HAP-1 (cell line): Measurements from ENCODE around the gene ZNF462.

Experiments
- DNase-seq, 2 experiments: peaks; one replicate each; pipeline ENCODE4 v3.0.0-alpha.2; 2016 to 2020; ENCODE audit warnings: low spot score in 2 of 2
- H3K27me3 ChIP-seq: fragments of 250-450 bp; sonication (Bioruptor Pico); 2 replicates; pipeline ENCODE4 v1.5.1; 2020; ENCODE audit warnings: low read depth, mild to moderate bottlenecking, moderate library complexity
- H3K36me3 ChIP-seq: fragments of 250-450 bp; sonication (Bioruptor Pico); replicated peaks from 2 replicates; pipeline ENCODE4 v1.5.1; 2020; ENCODE audit warnings: mild to moderate bottlenecking
- H3K4me1 ChIP-seq: fragments of 250-450 bp; sonication (Bioruptor Pico); 2 replicates; pipeline ENCODE4 v1.5.1; 2020; ENCODE audit warnings: mild to moderate bottlenecking
- H3K4me3 ChIP-seq: fragments of 250-450 bp; sonication (Bioruptor Pico); 2 replicates; pipeline ENCODE4 v1.5.1; 2020; ENCODE audit warnings: mild to moderate bottlenecking, moderate library complexity
- H3K9me3 ChIP-seq: fragments of 250-450 bp; sonication (Bioruptor Pico); 2 replicates; pipeline ENCODE4 v1.5.1; 2020; ENCODE audit warnings: mild to moderate bottlenecking, moderate library complexity
- in situ Hi-C: fragments of 300-500 bp; cut with MboI; formaldehyde crosslinking; loops from 3 replicates; pipeline ENCODE4 v1.14.3; 2020; ENCODE audit warnings: low sequenced_read_pairs, inconsistent platforms, mixed read lengths

Gene ZNF462

DNA sequence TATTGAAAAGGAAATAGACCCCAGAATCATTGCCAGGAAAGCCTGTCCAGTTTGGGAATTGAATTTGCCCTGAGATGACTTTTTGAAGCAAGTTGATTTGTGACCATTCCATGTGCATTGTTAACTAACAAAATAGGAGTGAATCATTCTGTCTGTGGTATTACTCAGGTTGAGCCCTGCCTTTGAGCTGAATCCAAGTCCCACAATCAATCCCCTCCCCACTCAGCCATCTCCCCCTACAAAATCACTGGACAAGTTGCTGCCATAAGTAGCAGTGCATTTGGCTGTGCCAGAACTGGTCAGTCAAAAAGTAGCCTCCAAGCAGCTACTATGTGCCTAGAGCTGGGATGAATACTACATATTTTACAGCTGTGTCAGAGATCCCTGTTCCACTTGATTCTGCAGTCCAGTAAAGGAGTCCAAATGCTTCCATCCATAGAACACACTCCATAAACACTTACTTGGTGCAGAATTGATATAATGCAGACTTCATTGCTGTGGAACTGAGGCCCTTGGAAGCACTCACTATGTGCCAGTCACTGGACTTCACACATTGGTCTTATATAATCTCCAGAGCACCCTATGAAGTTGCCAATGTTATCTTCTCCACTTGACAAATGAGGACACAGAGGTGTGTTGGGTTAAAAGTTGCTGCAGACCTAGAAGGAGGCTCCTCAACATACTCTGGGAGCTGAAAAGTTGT lies 96.1 kb downstream of the ZNF462 start:
- Histone ChIP-seq H3K4me3 (no peak overlapping the region), H3K36me3 (peaks cover 15% of the 10 kb centered on the region), H3K4me1 (peaks cover 13% of the 10 kb centered on the region), H3K9me3 (no peaks in the 10 kb centered on the region), H3K27me3 (no peaks in the 10 kb centered on the region)
- DNase-seq, result no peak
- in situ Hi-C loops, result no loop called here

DNA sequence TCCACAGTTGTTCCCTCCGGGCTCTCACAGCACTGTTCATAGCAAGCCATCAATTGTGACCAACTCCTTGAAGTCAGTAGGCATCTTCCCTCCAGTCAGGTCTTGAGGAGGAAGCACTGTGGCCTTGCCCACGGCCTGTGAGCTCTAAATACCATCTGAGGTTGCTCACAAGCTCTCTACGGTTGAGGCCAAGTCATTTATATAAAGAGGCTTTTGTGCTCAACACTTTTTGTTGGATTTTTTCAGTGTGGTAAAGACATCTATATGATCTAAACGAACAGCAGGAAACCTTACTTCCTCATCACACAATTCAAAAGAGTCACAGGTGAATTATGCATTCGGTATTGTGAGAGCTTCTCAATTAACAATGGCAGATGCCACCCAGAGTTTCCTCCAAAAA lies 97.3 kb downstream of the ZNF462 start:
- Histone ChIP-seq H3K4me1 (peaks cover 13% of the 10 kb centered on the region), H3K36me3 (peaks cover 12% of the 10 kb centered on the region), H3K4me3 (no peak overlapping the region), H3K9me3 (no peaks in the 10 kb centered on the region), H3K27me3 (no peaks in the 10 kb centered on the region)
- in situ Hi-C loops, result no loop called here
- no peak for DNase-seq

DNA sequence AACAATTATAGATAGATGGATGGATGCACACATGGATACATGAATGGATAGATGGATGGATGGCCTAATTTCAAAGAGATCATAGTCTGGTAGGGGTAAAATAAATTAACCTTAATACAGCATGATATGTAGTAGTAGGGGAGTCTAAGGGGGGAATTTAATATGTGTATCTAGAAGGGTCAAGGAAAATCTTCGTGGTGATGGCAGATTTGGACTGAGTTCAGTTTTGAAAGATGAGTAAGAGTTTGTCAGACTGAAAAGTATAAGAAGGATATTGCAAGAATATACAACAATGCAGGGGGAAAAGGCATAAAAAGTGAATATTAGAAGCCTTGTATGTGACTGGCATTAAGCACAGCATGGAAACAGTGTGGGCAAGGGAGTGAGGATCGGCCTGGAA lies 98.7 kb downstream of the ZNF462 start:
- in situ Hi-C loops, result no loop called here
- H3K36me3 ChIP-seq, result peaks cover 12% of the 10 kb centered on the region
- DNase-seq, result no peak

DNA sequence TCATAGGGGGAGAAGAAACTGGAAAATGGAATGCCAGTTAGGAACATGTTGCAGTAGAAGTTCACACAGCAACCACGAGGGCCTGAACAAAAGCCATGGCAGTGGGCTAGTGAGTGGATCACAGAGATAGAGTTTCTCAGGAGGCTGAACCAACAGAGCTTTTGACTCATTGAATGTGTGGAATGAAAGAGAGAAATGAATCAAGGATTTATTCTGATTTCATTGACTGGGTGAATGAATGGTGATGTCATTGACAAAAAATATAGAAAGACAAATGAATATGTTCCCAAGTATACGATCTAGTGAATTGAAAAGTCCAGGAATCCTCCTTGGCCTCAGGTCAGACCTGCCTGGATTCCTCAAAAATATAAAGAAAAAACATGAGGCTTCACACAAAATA lies 99.2 kb downstream of the ZNF462 start:
- in situ Hi-C loops, result no loop called here
- Histone ChIP-seq H3K9me3 (no peaks in the 10 kb centered on the region), H3K36me3 (peaks cover 12% of the 10 kb centered on the region), H3K4me3 (no peak overlapping the region), H3K4me1 (peaks cover 13% of the 10 kb centered on the region), H3K27me3 (no peaks in the 10 kb centered on the region)
- DNase-seq, result no peak

More for the DNA sequence above, 98.7 kb downstream of the ZNF462 start:
- Histone ChIP-seq H3K27me3 (no peaks in the 10 kb centered on the region), H3K4me1 (peaks cover 13% of the 10 kb centered on the region), H3K4me3 (no peak overlapping the region), H3K9me3 (no peaks in the 10 kb centered on the region)

DNA sequence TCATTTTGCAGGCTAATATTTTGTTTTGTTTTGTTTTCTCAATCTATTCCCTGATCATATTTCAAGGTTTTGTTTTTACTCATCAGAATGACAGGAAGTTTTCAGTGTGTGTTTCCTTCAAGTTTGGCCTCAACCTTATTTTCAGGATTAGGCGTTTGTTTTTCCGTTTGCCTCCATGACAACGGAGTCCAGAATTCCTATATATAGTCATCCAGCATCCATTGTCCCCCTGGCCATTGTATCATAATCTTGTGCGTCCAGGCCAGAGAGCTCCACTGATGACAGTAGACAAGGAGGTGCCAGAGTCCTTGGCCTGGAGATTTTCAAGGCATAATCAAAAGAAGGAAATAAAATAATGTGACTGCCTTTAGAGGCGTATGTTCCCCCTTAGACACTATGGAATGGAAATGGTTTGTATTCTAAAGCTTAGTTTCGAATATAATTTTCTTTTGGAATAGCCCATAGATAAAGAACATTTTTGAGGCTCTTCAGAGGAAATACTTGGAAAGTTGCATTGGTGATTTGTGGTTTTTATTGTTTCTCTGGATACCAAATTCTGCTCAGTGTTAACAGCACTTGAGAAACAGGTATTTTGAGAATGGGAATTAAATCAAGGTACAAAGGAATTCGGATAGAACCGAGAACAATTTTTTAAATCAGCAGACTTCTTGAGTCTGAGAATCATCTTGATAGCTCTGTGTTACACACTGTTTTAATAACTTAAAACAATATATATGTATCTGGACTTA lies 99.8 kb downstream of the ZNF462 start:
- no peak overlapping the region for H3K4me3 ChIP-seq
- H3K27me3 ChIP-seq, result no peaks in the 10 kb centered on the region
- in situ Hi-C loops, result no loop called here
- peaks cover 7% of the 10 kb centered on the region for H3K36me3 ChIP-seq
- H3K4me1 ChIP-seq, result peaks cover 13% of the 10 kb centered on the region
- peak; percentile 27 to 61 for DNase-seq
- H3K9me3 ChIP-seq, result no peaks in the 10 kb centered on the region

DNA sequence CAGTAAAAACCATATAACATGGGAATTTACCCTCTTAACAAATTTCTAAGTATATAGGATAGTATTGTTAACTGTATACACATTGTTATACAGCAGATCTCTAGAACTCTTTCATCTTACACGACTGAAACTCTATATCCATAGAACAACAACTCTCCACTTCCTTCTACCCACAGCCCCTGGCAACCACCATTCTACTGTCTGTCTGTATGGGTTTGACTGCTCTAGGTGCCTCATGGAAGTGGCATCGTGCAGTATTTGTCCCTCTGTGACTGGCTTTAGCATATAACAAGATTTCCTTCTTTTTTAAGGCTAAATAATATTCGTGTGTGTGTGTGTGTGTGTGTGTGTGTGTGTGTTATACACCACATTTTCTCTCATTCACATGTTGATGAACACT lies 100.7 kb downstream of the ZNF462 start:
- H3K4me3 ChIP-seq, result no peak overlapping the region
- no peaks in the 10 kb centered on the region for H3K9me3 ChIP-seq
- DNase-seq, result no peak
- in situ Hi-C loops, result no loop called here
- H3K4me1 ChIP-seq, result peaks cover 13% of the 10 kb centered on the region
- no peaks in the 10 kb centered on the region for H3K27me3 ChIP-seq
- H3K36me3 ChIP-seq, result peaks cover 2% of the 10 kb centered on the region

DNA sequence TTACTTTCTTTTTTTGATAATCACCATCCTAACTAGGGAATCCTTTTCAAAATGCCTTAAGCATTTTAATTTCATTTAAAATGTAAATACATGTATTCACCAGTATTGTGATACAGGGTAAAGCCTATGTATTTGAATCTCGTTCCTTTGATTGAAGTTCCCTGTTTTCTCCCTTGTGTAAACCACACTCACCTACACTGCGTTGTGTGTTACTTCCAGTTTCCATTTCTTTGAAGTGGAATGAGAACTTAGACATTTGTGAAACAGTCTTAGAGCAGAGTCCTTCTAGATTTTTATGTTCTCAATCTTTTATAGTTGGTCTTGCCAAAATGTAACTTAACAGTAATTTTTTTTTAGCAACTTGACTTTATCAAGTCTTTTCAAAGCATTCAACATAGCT lies 101.4 kb downstream of the ZNF462 start:
- no peak for DNase-seq
- Histone ChIP-seq H3K4me1 (peaks cover 14% of the 10 kb centered on the region), H3K36me3 (peaks cover 2% of the 10 kb centered on the region), H3K4me3 (no peak overlapping the region), H3K9me3 (no peaks in the 10 kb centered on the region), H3K27me3 (no peaks in the 10 kb centered on the region)
- in situ Hi-C loops, result no loop called here

DNA sequence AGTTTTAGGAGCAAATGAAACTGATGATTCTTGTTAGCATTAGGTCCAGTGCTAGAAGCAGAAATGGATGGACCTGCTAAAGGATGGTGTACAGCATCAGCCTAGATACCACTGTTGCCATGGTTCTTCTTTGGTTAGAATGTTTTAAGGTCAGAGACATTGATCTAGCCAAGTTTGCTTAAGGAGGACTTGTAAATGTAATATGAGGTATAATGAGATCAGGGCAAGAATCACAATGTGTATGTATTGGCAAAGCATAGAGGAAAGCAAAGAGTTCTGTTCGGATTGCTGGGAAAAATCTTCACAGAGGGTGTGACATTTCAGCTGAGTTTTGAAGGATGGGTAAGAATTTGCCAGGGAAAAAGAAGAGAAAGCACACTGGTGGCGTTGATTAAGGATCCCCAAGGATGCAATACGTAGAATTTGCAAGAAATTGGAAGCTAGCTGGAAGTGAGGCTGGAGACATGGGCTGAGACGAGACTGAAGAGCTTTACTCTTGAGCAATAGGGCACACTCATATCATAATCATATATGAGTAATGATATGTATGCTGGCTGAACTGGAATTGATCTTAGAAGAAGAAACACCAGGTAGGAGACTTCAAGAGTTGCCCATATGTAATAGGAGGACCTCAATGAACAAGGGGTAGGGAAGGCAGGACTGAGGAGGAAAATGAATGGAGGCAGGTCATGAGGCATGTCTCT lies 102.0 kb downstream of the ZNF462 start:
- Histone ChIP-seq H3K4me3 (no peak overlapping the region), H3K9me3 (no peaks in the 10 kb centered on the region), H3K4me1 (peaks cover 20% of the 10 kb centered on the region), H3K27me3 (no peaks in the 10 kb centered on the region), H3K36me3 (no peaks in the 10 kb centered on the region; the same call in none of the 2 replicates)
- in situ Hi-C loops, result no loop called here
- DNase-seq, result no peak

DNA sequence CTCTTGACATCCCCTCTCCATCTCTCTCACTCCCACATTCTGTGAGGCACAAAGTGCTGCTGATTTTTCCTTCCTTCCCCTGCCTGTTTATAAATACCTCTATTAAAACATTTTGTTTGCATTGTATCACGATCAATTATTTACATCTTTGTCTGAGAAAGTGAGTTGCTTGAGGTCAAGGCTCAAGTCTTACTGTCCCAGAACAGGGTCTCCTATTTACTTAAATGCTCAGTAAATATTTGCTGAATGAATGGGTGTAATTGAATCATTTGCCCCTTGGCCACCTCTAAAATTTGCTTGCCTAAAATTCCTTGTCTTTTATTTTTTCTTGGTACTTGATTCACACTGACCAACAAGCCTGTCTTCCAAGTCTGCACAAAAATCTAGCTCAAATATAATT lies 103.5 kb downstream of the ZNF462 start:
- no peaks in the 10 kb centered on the region; the same call in 1 of the 2 replicates for H3K36me3 ChIP-seq

DNA sequence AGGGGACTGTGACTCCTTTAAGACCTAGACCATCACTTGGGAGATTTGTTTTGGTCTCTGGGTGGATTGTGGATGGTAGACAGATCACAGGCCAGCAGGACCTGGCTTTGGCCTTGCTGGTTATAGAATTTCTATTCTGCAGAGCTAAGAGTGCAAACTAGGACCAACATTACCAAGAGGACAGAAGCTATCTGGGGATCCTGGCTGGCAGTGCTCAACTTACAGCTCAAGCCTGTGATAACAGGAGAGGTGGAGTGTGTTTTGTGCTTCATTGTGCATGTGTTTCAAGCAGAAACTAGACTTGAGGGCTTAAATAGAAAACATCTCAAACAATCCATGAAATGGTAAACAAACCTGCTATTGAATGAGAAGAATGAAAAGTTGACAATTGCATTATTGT lies 106.7 kb downstream of the ZNF462 start:
- Histone ChIP-seq H3K27me3 (no peaks in the 10 kb centered on the region), H3K4me1 (peaks cover 22% of the 10 kb centered on the region), H3K4me3 (no peak overlapping the region), H3K36me3 (peaks cover 26% of the 10 kb centered on the region), H3K9me3 (no peaks in the 10 kb centered on the region)
- DNase-seq, result peak; percentile 20 to 26
- in situ Hi-C loops, result no loop called here

More for the DNA sequence above, 103.5 kb downstream of the ZNF462 start:
- Histone ChIP-seq H3K4me3 (no peak overlapping the region), H3K4me1 (peaks cover 33% of the 10 kb centered on the region), H3K27me3 (no peaks in the 10 kb centered on the region), H3K9me3 (no peaks in the 10 kb centered on the region)
- no peak for DNase-seq
- in situ Hi-C loops, result no loop called here

DNA sequence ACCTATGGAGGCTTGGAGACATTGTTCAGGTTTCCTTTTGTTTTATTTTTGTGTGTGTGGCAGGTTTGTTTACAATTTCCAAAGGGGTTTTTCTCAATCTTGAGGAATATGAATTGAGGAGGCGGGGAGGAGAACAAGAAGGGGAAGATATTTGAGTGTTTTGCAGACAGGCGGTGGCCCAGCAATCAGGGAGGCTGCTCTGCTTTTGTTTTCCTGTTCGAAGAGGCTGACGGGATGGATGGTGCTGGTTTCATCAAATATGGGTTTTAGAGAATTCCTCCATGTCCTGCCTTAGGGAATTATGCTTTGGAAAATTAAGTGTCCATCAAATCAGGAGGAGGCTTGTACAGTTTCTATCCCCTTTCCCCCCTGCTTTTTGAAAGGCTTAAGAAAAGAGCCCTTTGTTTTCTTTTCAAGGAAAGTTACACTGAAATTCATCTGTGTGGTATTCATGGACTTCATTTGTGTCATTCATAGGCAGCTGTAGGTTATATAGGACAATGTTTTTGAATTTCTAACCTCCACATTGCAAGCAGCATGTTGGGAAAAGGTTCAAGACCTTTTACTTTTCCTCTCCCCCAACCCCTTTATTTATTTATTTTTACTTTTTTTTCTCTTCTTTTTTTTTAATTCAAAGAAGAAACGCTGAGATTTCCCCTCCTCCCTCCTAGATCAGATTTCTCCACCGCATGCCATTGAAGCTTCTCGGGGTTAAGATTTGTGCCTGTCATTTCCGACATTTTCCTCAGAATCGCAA lies 107.4 kb downstream of the ZNF462 start:
- H3K4me1 ChIP-seq, result peaks cover 22% of the 10 kb centered on the region
- peaks cover 32% of the 10 kb centered on the region for H3K36me3 ChIP-seq
- in situ Hi-C loops, result no loop called here
- H3K9me3 ChIP-seq, result no peaks in the 10 kb centered on the region
- H3K27me3 ChIP-seq, result no peaks in the 10 kb centered on the region
- DNase-seq, result peak; percentile 68 to 96
- H3K4me3 ChIP-seq, result peak overlapping the region; percentile 2; the same call in 1 of the 2 replicates

DNA sequence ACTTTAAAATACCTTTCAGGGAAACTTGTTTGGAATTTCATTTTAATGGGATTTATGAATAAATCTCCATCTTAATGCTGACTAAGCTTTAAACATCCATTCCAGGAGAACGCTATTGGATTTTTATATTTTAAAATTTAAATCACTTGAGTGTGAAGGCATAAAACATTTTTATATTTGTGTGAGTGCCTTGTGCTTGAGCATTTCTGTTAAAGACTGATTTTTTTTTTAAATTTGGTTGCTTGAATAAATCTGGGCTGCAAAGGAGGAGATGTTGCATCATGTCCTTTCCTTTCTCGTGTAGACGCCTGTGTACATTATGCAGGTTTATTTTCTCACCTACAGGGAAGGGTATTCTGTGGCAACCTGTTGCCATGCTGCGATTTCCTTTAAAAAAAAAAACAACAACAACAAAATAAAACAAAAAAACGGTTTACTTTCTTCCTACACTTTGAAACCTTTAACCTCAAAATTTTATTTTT lies 108.1 kb downstream of the ZNF462 start:
- Histone ChIP-seq H3K27me3 (no peaks in the 10 kb centered on the region), H3K4me3 (peak overlapping the region; percentile 2; the same call in 1 of the 2 replicates), H3K4me1 (peaks cover 22% of the 10 kb centered on the region), H3K36me3 (peaks cover 38% of the 10 kb centered on the region), H3K9me3 (no peaks in the 10 kb centered on the region)
- in situ Hi-C loops, result no loop called here
- no peak for DNase-seq

DNA sequence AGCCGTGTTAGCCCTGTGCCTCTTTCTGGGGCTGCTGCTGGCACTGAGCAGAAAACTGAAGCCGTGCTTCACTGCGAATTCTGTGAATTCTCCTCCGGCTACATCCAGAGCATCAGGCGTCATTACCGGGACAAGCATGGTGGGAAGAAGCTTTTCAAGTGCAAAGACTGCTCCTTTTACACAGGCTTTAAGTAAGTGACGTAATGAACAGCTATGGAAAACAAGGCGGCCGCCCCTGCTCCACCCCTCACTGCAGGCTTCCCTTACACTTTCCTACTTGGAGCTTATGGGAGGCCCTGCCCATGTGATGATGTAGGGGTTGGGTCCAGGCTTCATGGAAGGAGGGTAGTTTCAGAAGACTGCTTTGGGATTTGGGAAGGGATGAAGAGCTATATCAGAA lies 109.1 kb downstream of the ZNF462 start:
- H3K27me3 ChIP-seq, result no peaks in the 10 kb centered on the region
- in situ Hi-C loops, result no loop called here
- no peaks in the 10 kb centered on the region for H3K9me3 ChIP-seq
- H3K4me3 ChIP-seq, result no peak overlapping the region
- H3K4me1 ChIP-seq, result peaks cover 22% of the 10 kb centered on the region
- DNase-seq, result no peak
- H3K36me3 ChIP-seq, result peaks cover 48% of the 10 kb centered on the region
